DOHH2 (cell line): ENCODE measurements around the gene CEP44.

ENCODE experiments used
- H3F3A ChIP-seq: fragments of 200-600 bp; sonication (generic), shearing (Covaris generic); 2 replicates; pipeline ENCODE4 v1.6.0; 2016; ENCODE audit warnings: antibody characterized with exemption, mild to moderate bottlenecking; ENCODE audit not compliant: control insufficient read depth, insufficient read depth
- H3K27ac ChIP-seq: fragments of 200-600 bp; sonication (generic); 2 replicates; pipeline ENCODE4 v1.5.1; 2014; ENCODE audit warnings: low read depth, mild to moderate bottlenecking, low read length, moderate library complexity
- H3K27me3 ChIP-seq: fragments of 200-600 bp; sonication (generic); 2 replicates; pipeline ENCODE4 v1.6.1; 2014; ENCODE audit warnings: mild to moderate bottlenecking, low read length, mixed read lengths; ENCODE audit not compliant: control insufficient read depth
- H3K36me3 ChIP-seq: fragments of 200-600 bp; sonication (generic); 2 replicates; pipeline ENCODE4 v1.6.1; 2014; ENCODE audit warnings: mild to moderate bottlenecking, low read length, moderate library complexity, mixed read lengths; ENCODE audit not compliant: control insufficient read depth
- H3K4me1 ChIP-seq: fragments of 200-600 bp; sonication (generic); 2 replicates; pipeline ENCODE4 v1.6.1; 2014; ENCODE audit warnings: mild to moderate bottlenecking, low read length, mixed read lengths; ENCODE audit not compliant: control insufficient read depth
- H3K4me2 ChIP-seq: fragments of 200-600 bp; sonication (generic); 2 replicates; pipeline ENCODE4 v1.6.0; 2014; ENCODE audit warnings: mild to moderate bottlenecking, low read length, moderate library complexity
- H3K4me3 ChIP-seq: fragments of 200-600 bp; sonication (generic); 2 replicates; pipeline ENCODE4 v1.5.1; 2014; ENCODE audit warnings: mild to moderate bottlenecking, low read length, mixed read lengths
- H3K79me2 ChIP-seq: fragments of 200-600 bp; sonication (generic); 2 replicates; pipeline ENCODE4 v1.6.1; 2014; ENCODE audit warnings: mild to moderate bottlenecking, low read length, mixed read lengths; ENCODE audit not compliant: control insufficient read depth
- H3K9me2 ChIP-seq: fragments of 200-600 bp; sonication (generic); replicated peaks from 2 replicates; pipeline ENCODE4 v1.6.1; 2014; ENCODE audit warnings: mild to moderate bottlenecking, low read length, mixed read lengths; ENCODE audit not compliant: control insufficient read depth
- H3K9me3 ChIP-seq: fragments of 200-600 bp; sonication (generic); 2 replicates; pipeline ENCODE4 v1.6.1; 2014; ENCODE audit warnings: antibody characterized with exemption, low read length, mixed read lengths; ENCODE audit not compliant: control insufficient read depth, insufficient read depth
- H4K20me1 ChIP-seq: fragments of 200-600 bp; sonication (generic); 2 replicates; pipeline ENCODE4 v1.6.0; 2014; ENCODE audit warnings: low read depth, mild to moderate bottlenecking, antibody characterized with exemption, low read length, moderate library complexity; ENCODE audit not compliant: control insufficient read depth, insufficient read depth
- CTCF ChIP-seq: fragments of 200-600 bp; sonication (generic); IDR thresholded peaks from one replicate; pipeline ENCODE4 v1.5.1; 2014; ENCODE audit warnings: antibody characterized with exemption, mild to moderate bottlenecking, low read depth, low read length; ENCODE audit not compliant: poor library complexity, severe bottlenecking
- EZH2phosphoT487 ChIP-seq: fragments of 200-600 bp; sonication (generic); IDR thresholded peaks from 2 replicates; pipeline ENCODE4 v1.6.1; 2017; ENCODE audit warnings: borderline replicate concordance, mild to moderate bottlenecking, antibody characterized with exemption, low read length, moderate library complexity, mixed read lengths

The CEP44 gene

GRCh38 chr4:174314770-174315169 is 31.1 kb downstream of the CEP44 start:
- H3K4me1 ChIP-seq, result no peaks in the 10 kb centered on the region
- peaks cover 41% of the 10 kb centered on the region for H3K36me3 ChIP-seq
- TF ChIP-seq EZH2phosphoT487, result no peak
- TF ChIP-seq CTCF, result no peak
- no peaks in the 10 kb centered on the region for H3K9me2 ChIP-seq
- H4K20me1 ChIP-seq, result no peaks in the 10 kb centered on the region
- no peaks in the 10 kb centered on the region for H3K9me3 ChIP-seq
- H3K27me3 ChIP-seq, result no peaks in the 10 kb centered on the region
- H3K79me2 ChIP-seq, result no peaks in the 10 kb centered on the region
- H3K4me2 ChIP-seq, result no peak overlapping the region
- H3K4me3 ChIP-seq, result no peak overlapping the region
- H3F3A ChIP-seq, result peaks cover 7% of the 10 kb centered on the region; the same call in 1 of the 2 replicates
- no peak overlapping the region for H3K27ac ChIP-seq

DNA sequence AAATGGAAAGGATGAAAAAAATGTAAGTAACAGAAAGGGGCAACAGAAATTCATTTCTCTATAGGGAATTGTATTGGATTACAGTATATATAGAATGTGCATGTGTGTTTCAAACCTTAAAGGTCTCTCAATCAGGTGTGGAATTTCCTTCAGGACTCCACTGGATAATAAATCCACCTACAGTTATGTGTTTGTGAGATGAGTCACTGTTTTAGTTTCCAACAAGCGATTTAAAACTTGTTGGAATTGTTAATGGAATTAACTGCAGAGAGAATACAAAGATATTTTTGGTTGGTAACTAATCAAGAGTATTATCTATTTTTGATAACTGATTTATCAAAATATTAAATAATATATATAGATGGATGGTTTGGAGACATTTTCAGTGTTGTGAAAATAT is 32.8 kb downstream of the CEP44 start:
- no peaks in the 10 kb centered on the region for H3K79me2 ChIP-seq
- no peak for TF ChIP-seq EZH2phosphoT487
- no peak for TF ChIP-seq CTCF

DNA sequence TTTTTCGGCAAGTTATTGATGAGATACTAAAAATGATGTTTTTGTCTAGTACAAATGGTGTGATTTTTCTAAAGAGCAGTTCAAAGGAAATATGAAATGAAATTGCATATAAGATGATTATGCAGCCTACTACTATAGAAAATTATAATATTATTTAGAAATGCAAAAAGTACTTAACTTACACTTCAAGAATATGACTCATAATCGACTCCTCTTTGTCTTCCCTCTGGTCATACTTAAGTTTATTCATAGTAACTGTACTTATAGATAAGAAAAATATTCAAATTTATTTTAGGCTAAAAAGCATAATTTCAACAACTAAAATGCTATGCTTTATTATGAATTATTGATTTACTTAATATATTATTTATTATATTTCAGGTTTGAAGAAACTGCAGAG is 33.2 kb downstream of the CEP44 start:
- Histone ChIP-seq H3K27me3 (no peaks in the 10 kb centered on the region), H3K4me1 (no peaks in the 10 kb centered on the region), H3K36me3 (peaks cover 26% of the 10 kb centered on the region), H3K4me3 (no peak overlapping the region), H3K9me3 (no peaks in the 10 kb centered on the region), H3K27ac (no peak overlapping the region), H3K9me2 (no peaks in the 10 kb centered on the region), H3K79me2 (no peaks in the 10 kb centered on the region), H3F3A (peaks cover 7% of the 10 kb centered on the region; the same call in 1 of the 2 replicates), H3K4me2 (no peak overlapping the region), H4K20me1 (no peaks in the 10 kb centered on the region)
- no peak for TF ChIP-seq CTCF
- TF ChIP-seq EZH2phosphoT487, result no peak

More for the DNA sequence above, 32.8 kb downstream of the CEP44 start:
- Histone ChIP-seq H3K27me3 (no peaks in the 10 kb centered on the region), H4K20me1 (no peaks in the 10 kb centered on the region), H3K9me2 (no peaks in the 10 kb centered on the region), H3K4me3 (no peak overlapping the region), H3K36me3 (peaks cover 30% of the 10 kb centered on the region), H3F3A (peaks cover 7% of the 10 kb centered on the region; the same call in 1 of the 2 replicates), H3K9me3 (no peaks in the 10 kb centered on the region), H3K27ac (no peak overlapping the region), H3K4me2 (no peak overlapping the region), H3K4me1 (no peaks in the 10 kb centered on the region)

GRCh38 chr4:174317531-174317930 is 33.8 kb downstream of the CEP44 start:
- H3K36me3 ChIP-seq, result peaks cover 24% of the 10 kb centered on the region
- no peaks in the 10 kb centered on the region for H3K79me2 ChIP-seq
- H4K20me1 ChIP-seq, result no peaks in the 10 kb centered on the region
- H3K4me2 ChIP-seq, result no peak overlapping the region
- H3K27me3 ChIP-seq, result no peaks in the 10 kb centered on the region
- no peaks in the 10 kb centered on the region for H3K9me3 ChIP-seq
- H3K9me2 ChIP-seq, result no peaks in the 10 kb centered on the region
- peaks cover 7% of the 10 kb centered on the region; the same call in 1 of the 2 replicates for H3F3A ChIP-seq
- no peaks in the 10 kb centered on the region for H3K4me1 ChIP-seq
- no peak overlapping the region for H3K27ac ChIP-seq
- no peak overlapping the region for H3K4me3 ChIP-seq
- no peak for TF ChIP-seq EZH2phosphoT487
- no peak for TF ChIP-seq CTCF
